GM12865 (cell line): ENCODE data around the gene JARID2.

Experiments used
- DNase-seq: peaks from one replicate; pipeline ENCODE4 v3.0.0; 2010; ENCODE audit warnings: low read depth
- H3K4me3 ChIP-seq: 2 replicates; pipeline ENCODE4 v1.5.1; 2011; ENCODE audit warnings: mild to moderate bottlenecking, low read depth, low read length, control low read depth
- TF ChIP-seq, protein P1 (sequence below): IDR thresholded peaks from 2 replicates; pipeline ENCODE4 v1.5.1; 2011; ENCODE audit warnings: low read length, control low read depth, low read depth, inconsistent platforms; ENCODE audit not compliant: insufficient read depth; ENCODE audit errors: missing control alignments

JARID2 gene

GRCh38 chr6:15499125-15499524, 253.3 kb downstream of the JARID2 start:
- H3K4me3 ChIP-seq = no peak overlapping the region
- TF ChIP-seq, protein P1, sequence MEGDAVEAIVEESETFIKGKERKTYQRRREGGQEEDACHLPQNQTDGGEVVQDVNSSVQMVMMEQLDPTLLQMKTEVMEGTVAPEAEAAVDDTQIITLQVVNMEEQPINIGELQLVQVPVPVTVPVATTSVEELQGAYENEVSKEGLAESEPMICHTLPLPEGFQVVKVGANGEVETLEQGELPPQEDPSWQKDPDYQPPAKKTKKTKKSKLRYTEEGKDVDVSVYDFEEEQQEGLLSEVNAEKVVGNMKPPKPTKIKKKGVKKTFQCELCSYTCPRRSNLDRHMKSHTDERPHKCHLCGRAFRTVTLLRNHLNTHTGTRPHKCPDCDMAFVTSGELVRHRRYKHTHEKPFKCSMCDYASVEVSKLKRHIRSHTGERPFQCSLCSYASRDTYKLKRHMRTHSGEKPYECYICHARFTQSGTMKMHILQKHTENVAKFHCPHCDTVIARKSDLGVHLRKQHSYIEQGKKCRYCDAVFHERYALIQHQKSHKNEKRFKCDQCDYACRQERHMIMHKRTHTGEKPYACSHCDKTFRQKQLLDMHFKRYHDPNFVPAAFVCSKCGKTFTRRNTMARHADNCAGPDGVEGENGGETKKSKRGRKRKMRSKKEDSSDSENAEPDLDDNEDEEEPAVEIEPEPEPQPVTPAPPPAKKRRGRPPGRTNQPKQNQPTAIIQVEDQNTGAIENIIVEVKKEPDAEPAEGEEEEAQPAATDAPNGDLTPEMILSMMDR = no peak
- DNase-seq = no peak

- no peak for DNase-seq
- H3K4me3 ChIP-seq = no peak overlapping the region
- TF ChIP-seq, protein P1 = no peak
Observed at GRCh38 chr6:15499591-15499990, 253.7 kb downstream of the JARID2 start.

DNA sequence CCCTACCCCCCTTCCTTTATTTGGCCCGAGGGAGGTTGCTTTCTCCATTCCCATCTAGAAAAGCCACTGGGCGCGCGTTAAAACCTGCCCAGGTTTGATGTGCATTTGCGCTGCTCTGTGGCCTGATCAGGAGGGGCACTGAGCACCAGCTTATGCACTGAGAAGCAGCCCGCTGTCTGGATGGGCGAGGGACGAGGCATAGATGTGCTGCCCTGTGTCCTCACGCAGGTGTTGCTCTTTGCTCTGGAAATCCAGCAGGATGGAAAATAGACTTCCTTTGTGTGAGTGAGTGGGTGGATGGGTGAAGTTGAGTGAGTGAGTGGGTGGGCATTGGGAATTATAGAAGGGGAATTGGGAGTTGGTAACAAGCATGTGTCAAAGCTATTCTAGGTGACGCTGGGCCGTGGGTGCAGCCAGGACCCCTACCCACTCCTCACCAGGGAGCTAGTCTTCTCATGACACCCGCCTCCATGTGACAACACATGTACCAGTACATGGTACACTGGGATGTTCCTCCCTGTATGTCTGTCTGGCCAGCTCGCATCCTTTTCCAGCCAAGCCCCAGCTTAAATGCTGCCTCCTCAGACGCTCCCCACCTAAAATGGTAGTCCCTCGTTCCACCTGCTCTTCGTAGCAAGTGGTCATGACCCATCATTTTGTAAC, 254.3 kb downstream of the JARID2 start:
- H3K4me3 ChIP-seq = no peak overlapping the region

DNA sequence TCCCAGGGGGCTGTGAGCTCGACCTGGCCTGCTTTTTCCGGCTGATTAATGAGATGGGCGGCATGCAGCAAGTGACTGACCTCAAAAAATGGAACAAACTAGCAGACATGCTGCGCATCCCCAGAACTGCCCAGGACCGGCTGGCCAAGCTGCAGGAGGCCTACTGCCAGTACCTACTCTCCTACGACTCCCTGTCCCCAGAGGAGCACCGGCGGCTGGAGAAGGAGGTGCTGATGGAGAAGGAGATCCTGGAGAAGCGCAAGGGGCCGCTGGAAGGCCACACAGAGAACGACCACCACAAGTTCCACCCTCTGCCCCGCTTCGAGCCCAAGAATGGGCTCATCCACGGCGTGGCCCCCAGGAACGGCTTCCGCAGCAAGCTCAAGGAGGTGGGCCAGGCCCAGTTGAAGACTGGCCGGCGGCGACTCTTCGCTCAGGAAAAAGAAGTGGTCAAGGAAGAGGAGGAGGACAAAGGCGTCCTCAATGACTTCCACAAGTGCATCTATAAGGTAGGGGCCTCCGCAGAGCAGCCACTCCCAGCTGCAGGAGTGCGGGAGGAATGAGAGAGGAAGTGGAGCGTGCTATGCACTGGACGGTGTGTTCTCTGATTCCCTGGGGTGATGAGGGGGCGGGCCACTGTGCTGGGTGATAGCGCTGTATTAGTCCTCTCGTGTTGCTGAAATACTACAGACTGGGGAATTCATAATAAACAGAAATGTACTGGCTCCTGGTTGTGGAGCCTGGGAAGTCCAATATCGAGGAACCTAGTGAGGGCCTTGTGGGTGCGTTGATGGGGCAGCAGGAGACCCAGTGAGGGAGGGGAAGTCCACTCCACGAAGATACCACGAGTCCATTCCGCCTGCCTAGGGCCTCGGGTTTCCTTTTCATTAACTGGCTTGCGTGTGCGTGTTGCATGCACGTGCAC, 255.3 kb downstream of the JARID2 start:
- H3K4me3 ChIP-seq = no peak overlapping the region
- no peak for DNase-seq
- TF ChIP-seq, protein P1 = no peak

More for the DNA sequence above, 254.3 kb downstream of the JARID2 start:
- TF ChIP-seq, protein P1 = no peak
- DNase-seq = no peak

- TF ChIP-seq, protein P1 = no peak
- DNase-seq = no peak
- no peak overlapping the region for H3K4me3 ChIP-seq
Observed at GRCh38 chr6:15501826-15502445, 256.1 kb downstream of the JARID2 start.

- H3K4me3 ChIP-seq = no peak overlapping the region
- DNase-seq = no peak
- TF ChIP-seq, protein P1 = no peak
Observed at GRCh38 chr6:15502446-15503345, 256.8 kb downstream of the JARID2 start.
